A549 (cell line): ENCODE measurements around the gene TRIM27. TPM values are rescaled to one million over a fixed set of nuclear protein-coding genes. Genes with fewer than 3 reads are reported as not detected.

Experiments used
- ATAC-seq, 2 experiments: fragments of 200-7000 bp in 1 of 2; fragments of >200 bp in 1 of 2; cut with Nextera tagmentation in 1 of 2; cut with Tn5 transposase in 1 of 2; 3 replicates each; pipeline versions ENCODE4 v1.8.0 to v1.9.1; 2018 to 2020; ENCODE audit warnings: mild to moderate bottlenecking in 1 of 2, moderate library complexity in 1 of 2
- CTCF ChIA-PET: fragments of 300-600 bp; sonication (Branson Sonifier 250); formaldehyde crosslinking; extraction: SDS; loops from one replicate; lab custom pipeline; 2021; ENCODE audit warnings: antibody characterized with exemption, inconsistent platforms; lab: Yijun Ruan, JAX
- POLR2A ChIA-PET: fragments of 350-600 bp; formaldehyde crosslinking; extraction: SDS; loops from one replicate; lab custom pipeline; 2021; ENCODE audit warnings: antibody characterized with exemption, inconsistent platforms; lab: Yijun Ruan, JAX
- DNase-seq, 2 experiments: peaks; one replicate each; pipeline versions ENCODE4 v3.0.0 to v3.0.0-alpha.2; 2011 to 2016; ENCODE audit warnings: low read depth in 1 of 2, low spot score in 1 of 2
- FAIRE-seq: peaks from 2 replicates; lab custom pipeline; 2011; peaks lifted over from hg19 to GRCh38; lab: Jason Lieb, UNC
- H3K27ac ChIP-seq, 2 experiments: fragments of >200 bp; sonication (Bioruptor Twin); formaldehyde crosslinking; 3 replicates each; pipeline ENCODE4 v1.5.1; 2016 to 2017
- H3K4me1 ChIP-seq: fragments of >200 bp; sonication (Bioruptor Twin); formaldehyde crosslinking; 3 replicates; pipeline ENCODE4 v1.6.1; 2016
- H3K4me2 ChIP-seq: fragments of >200 bp; sonication (Bioruptor Twin); formaldehyde crosslinking; 3 replicates; pipeline ENCODE4 v1.6.1; 2016
- H3K4me3 ChIP-seq: fragments of >200 bp; sonication (Bioruptor Twin); formaldehyde crosslinking; 3 replicates; pipeline ENCODE4 v1.5.1; 2016
- H3K9me3 ChIP-seq: fragments of >200 bp; sonication (Bioruptor Twin); formaldehyde crosslinking; 3 replicates; pipeline ENCODE4 v1.6.1; 2016
- ATOH8 ChIP-seq: fragments of 250-450 bp; sonication (Bioruptor Pico); IDR thresholded peaks from 2 replicates; pipeline ENCODE4 v1.5.0; 2020; ENCODE audit warnings: low read depth, mild to moderate bottlenecking, moderate library complexity
- CBX2 ChIP-seq: fragments of 200-600 bp; sonication (generic); IDR thresholded peaks from 2 replicates; pipeline ENCODE4 v1.6.1; 2016; ENCODE audit warnings: low read depth, mild to moderate bottlenecking, borderline replicate concordance
- CBX8 ChIP-seq: fragments of 200-600 bp; sonication (generic); IDR thresholded peaks from 2 replicates; pipeline ENCODE4 v1.6.1; 2016
- CEBPB ChIP-seq, 2 experiments: fragments of >200 bp in 1 of 2; sonication (Bioruptor Twin) in 1 of 2; formaldehyde crosslinking in 1 of 2; IDR thresholded peaks; 2 replicates each; pipeline ENCODE4 v1.6.1; 2012 to 2016
- CHD2 ChIP-seq: fragments of 150-350 bp; IDR thresholded peaks from 2 replicates; pipeline ENCODE4 v1.6.1; 2014; ENCODE audit warnings: low read length; ENCODE audit not compliant: partially characterized antibody
- CHD4 ChIP-seq: fragments of 200-600 bp; sonication (generic); IDR thresholded peaks from 2 replicates; pipeline ENCODE4 v1.6.1; 2016; ENCODE audit warnings: antibody characterized with exemption, mild to moderate bottlenecking, borderline replicate concordance
- CTCF ChIP-seq: fragments of >200 bp; sonication (Bioruptor Twin); formaldehyde crosslinking; IDR thresholded peaks from 3 replicates; pipeline ENCODE4 v1.5.1; 2016
- E2F6 ChIP-seq: IDR thresholded peaks from 2 replicates; pipeline ENCODE4 v1.6.1; 2012; ENCODE audit warnings: low read depth, borderline replicate concordance
- EHF ChIP-seq: fragments of 250-450 bp; sonication (Bioruptor Pico); IDR thresholded peaks from 2 replicates; pipeline ENCODE4 v1.5.0; 2020; ENCODE audit warnings: mild to moderate bottlenecking
- EHMT2 ChIP-seq: fragments of 200-600 bp; sonication (generic); IDR thresholded peaks from 2 replicates; pipeline ENCODE4 v1.6.1; 2016; ENCODE audit warnings: antibody characterized with exemption, low read depth, mild to moderate bottlenecking, moderate library complexity
- EP300 ChIP-seq, 2 experiments: fragments of >200 bp; sonication (Bioruptor Twin); formaldehyde crosslinking; IDR thresholded peaks; 2 replicates in 1 of 2; 3 replicates in 1 of 2; pipeline ENCODE4 v1.6.1; 2016 to 2017
- ESRRA ChIP-seq: fragments of 150-350 bp; IDR thresholded peaks from 2 replicates; pipeline ENCODE4 v1.6.1; 2014; ENCODE audit warnings: mild to moderate bottlenecking, low read length, borderline replicate concordance
- FOSL2 ChIP-seq, 2 experiments: fragments of 450-650 bp in 1 of 2; fragments of >200 bp in 1 of 2; sonication (Bioruptor Twin) in 1 of 2; formaldehyde crosslinking; IDR thresholded peaks; 2 replicates each; pipeline versions ENCODE4 v1.5.0 to v1.6.1; 2016 to 2020; ENCODE audit warnings: mild to moderate bottlenecking in 1 of 2, moderate library complexity in 1 of 2
- GATA3 ChIP-seq: IDR thresholded peaks from 2 replicates; pipeline ENCODE4 v1.6.1; 2012; ENCODE audit warnings: borderline replicate concordance
- HEYL ChIP-seq: fragments of 250-450 bp; sonication (Bioruptor Pico); IDR thresholded peaks from 2 replicates; pipeline ENCODE4 v1.8.0; 2021; ENCODE audit warnings: mild to moderate bottlenecking, moderate library complexity
- HOXB13 ChIP-seq: fragments of 250-450 bp; sonication (Bioruptor Pico); IDR thresholded peaks from 2 replicates; pipeline ENCODE4 v1.5.0; 2020; ENCODE audit warnings: low read depth, mild to moderate bottlenecking, moderate library complexity
- KDM1A ChIP-seq: fragments of 200-600 bp; sonication (generic); IDR thresholded peaks from 2 replicates; pipeline ENCODE4 v1.6.1; 2016; ENCODE audit warnings: low read depth, mild to moderate bottlenecking
- KDM5A ChIP-seq: fragments of 200-600 bp; sonication (generic); IDR thresholded peaks from 2 replicates; pipeline ENCODE4 v1.6.1; 2016; ENCODE audit warnings: antibody characterized with exemption, mild to moderate bottlenecking
- MAX ChIP-seq: IDR thresholded peaks from 2 replicates; pipeline ENCODE4 v1.6.1; 2012
- MYC ChIP-seq: IDR thresholded peaks from 2 replicates; pipeline ENCODE4 v1.6.1; 2012; ENCODE audit warnings: mild to moderate bottlenecking, inconsistent platforms, low read length, improper control_type of control experiment, borderline replicate concordance
- NPAS2 ChIP-seq: fragments of 250-450 bp; sonication (Bioruptor Pico); IDR thresholded peaks from 2 replicates; pipeline ENCODE4 v1.8.0; 2022; ENCODE audit warnings: mild to moderate bottlenecking, moderate library complexity, borderline replicate concordance
- PHF8 ChIP-seq: fragments of 200-600 bp; sonication (generic); IDR thresholded peaks from 2 replicates; pipeline ENCODE4 v1.6.1; 2016; ENCODE audit warnings: low read depth, mild to moderate bottlenecking, antibody characterized with exemption, moderate library complexity, borderline replicate concordance
- RAD21 ChIP-seq, 2 experiments: fragments of >200 bp in 1 of 2; sonication (Bioruptor Twin) in 1 of 2; formaldehyde crosslinking in 1 of 2; IDR thresholded peaks in 1 of 2; conservative IDR thresholded peaks in 1 of 2; 2 replicates in 1 of 2; 3 replicates in 1 of 2; pipeline ENCODE4 v1.6.1; 2012 to 2018; ENCODE audit warnings: inconsistent platforms in 1 of 2
- RFX5 ChIP-seq: fragments of 450-650 bp; IDR thresholded peaks from 2 replicates; pipeline ENCODE4 v1.7.1; 2014; ENCODE audit warnings: antibody characterized with exemption, mild to moderate bottlenecking, moderate library complexity
- SMC3 ChIP-seq: fragments of >200 bp; sonication (Bioruptor Twin); formaldehyde crosslinking; IDR thresholded peaks from 3 replicates; pipeline ENCODE4 v1.6.1; 2018; ENCODE audit warnings: inconsistent platforms
- SREBF2 ChIP-seq: fragments of 450-650 bp; IDR thresholded peaks from 2 replicates; pipeline ENCODE4 v1.6.1; 2014; ENCODE audit warnings: mild to moderate bottlenecking, moderate library complexity
- USF2 ChIP-seq: fragments of 450-650 bp; IDR thresholded peaks from 2 replicates; pipeline ENCODE4 v1.6.1; 2014; ENCODE audit warnings: antibody characterized with exemption
- ZFP36 ChIP-seq: fragments of 450-650 bp; IDR thresholded peaks from 2 replicates; pipeline ENCODE4 v1.6.1; 2014; ENCODE audit warnings: borderline replicate concordance; ENCODE audit not compliant: partially characterized antibody
- ZSCAN20 ChIP-seq: fragments of 250-450 bp; sonication (Bioruptor Pico); IDR thresholded peaks from 2 replicates; pipeline ENCODE4 v1.8.0; 2022; ENCODE audit warnings: mild to moderate bottlenecking, moderate library complexity
- WGBS: methylation state at CpG from one replicate; pipeline ENCODE4 v1.1.6; 2017; ENCODE audit errors: missing lambda C conversion rate; 5-methylcytosine and 5-hydroxymethylcytosine counted together
- polyA plus RNA-seq, 4 experiments: library from polyadenylated mRNA; depleted of rRNA in 3 of 4; stranded (reverse); fragments of >200 nt; fragmentation: RNase III in 1 of 4; extraction: RNeasy Plus Mini Kit Qiagen cat#74134 plus additional on column Dnase treatment in 1 of 4; gene quantifications; 2 replicates in 3 of 4; 3 replicates in 1 of 4; pipeline ENCODE4 v1.2.3, GENCODE V29; 2011 to 2017

Gene TRIM27
- polyA plus RNA-seq, 2 of the 4 experiments (the other 2 are of a cell fraction): 27.8 to 50.1 TPM

GRCh38 chr6:28903686-28904085, 20.1 kb downstream of the TRIM27 start:
- POLR2A ChIA-PET: no interaction called here
- WGBS: 91% methylated on average over 5 of the region's 5 CpGs
- no peak for FAIRE-seq

GRCh38 chr6:28901831-28902230, 22.0 kb downstream of the TRIM27 start:
- ATAC-seq (no peak), DNase-seq (no peak), FAIRE-seq (no peak)
- ChIA-PET POLR2A (no interaction called here), CTCF (interaction anchor here (0.7 kb wide), 1 partner anchor 13 kb away, joined by 3 read pairs; no protein-coding TSS in a partner anchor)
- TF ChIP-seq KDM1A: no peak
- no peak for TF ChIP-seq KDM5A
- no peak for TF ChIP-seq ATOH8 (CRISPR knock-in tag)
- TF ChIP-seq ZFP36: no peak
- TF ChIP-seq EHF (CRISPR knock-in tag): no peak
- no peak for TF ChIP-seq SMC3
- no peak for TF ChIP-seq ESRRA
- TF ChIP-seq USF2: no peak
- TF ChIP-seq E2F6: no peak
- no peak for TF ChIP-seq RFX5
- TF ChIP-seq HOXB13 (CRISPR knock-in tag): no peak
- TF ChIP-seq CHD4: no peak
- no peak for TF ChIP-seq EHMT2
- no peak for TF ChIP-seq NPAS2 (CRISPR knock-in tag)
- TF ChIP-seq RAD21 (conservative IDR thresholded peaks at IDR 0.05 in 1 of 2, IDR thresholded peaks at IDR 0.05 in 1 of 2): no peak
- no peak for TF ChIP-seq CTCF
- TF ChIP-seq CEBPB (IDR thresholded peaks at IDR 0.05): no peak
- TF ChIP-seq CHD2: no peak
- H3K4me2 ChIP-seq: no peak overlapping the region
- no peaks in the 10 kb centered on the region for H3K4me1 ChIP-seq
- no peak overlapping the region for H3K4me3 ChIP-seq
- H3K27ac ChIP-seq: no peak overlapping the region
- no peaks in the 10 kb centered on the region for H3K9me3 ChIP-seq

More at GRCh38 chr6:28903686-28904085, 20.1 kb downstream of the TRIM27 start:
- Histone ChIP-seq H3K27ac (no peak overlapping the region), H3K4me2 (no peak overlapping the region), H3K9me3 (no peaks in the 10 kb centered on the region), H3K4me3 (no peak overlapping the region), H3K4me1 (no peaks in the 10 kb centered on the region)
- ATAC-seq: no peak
- CTCF ChIA-PET: no interaction called here
- TF ChIP-seq EP300 (IDR thresholded peaks at IDR 0.05) (no peak), PHF8 (no peak), CBX8 (no peak), RAD21 (conservative IDR thresholded peaks at IDR 0.05 in 1 of 2, IDR thresholded peaks at IDR 0.05 in 1 of 2) (no peak), MAX (no peak), FOSL2 (IDR thresholded peaks at IDR 0.05) (no peak), FOSL2 (CRISPR knock-in tag; IDR thresholded peaks at IDR 0.05) (no peak), HEYL (CRISPR knock-in tag) (no peak), EHMT2 (no peak), ZSCAN20 (CRISPR knock-in tag) (no peak), RFX5 (no peak), SREBF2 (no peak), EHF (CRISPR knock-in tag) (no peak), KDM5A (no peak), CHD2 (no peak), MYC (no peak), CBX2 (no peak), GATA3 (no peak)
- DNase-seq: no peak
